Endothelial cell (in vitro differentiated cells): ENCODE results near the gene ATP2C2. TPM values are rescaled to one million over a fixed set of nuclear protein-coding genes. Genes with fewer than 3 reads are reported as not detected.

Experiments
- DNase-seq: peaks from one replicate; pipeline ENCODE4 v3.0.0; 2021; ENCODE audit warnings: low spot score
- H3K27ac Mint-ChIP-seq: one replicate; pipeline ENCODE4 v1.8.0; 2021; ENCODE audit warnings: mixed read lengths, inconsistent platforms; ENCODE audit not compliant: unreplicated experiment
- H3K27me3 Mint-ChIP-seq: one replicate; pipeline ENCODE4 v1.8.0; 2021; ENCODE audit warnings: mild to moderate bottlenecking, moderate library complexity, mixed read lengths, inconsistent platforms; ENCODE audit not compliant: unreplicated experiment
- H3K36me3 Mint-ChIP-seq: one replicate; pipeline ENCODE4 v1.8.0; 2021; ENCODE audit warnings: mild to moderate bottlenecking, low read depth, mixed read lengths, inconsistent platforms; ENCODE audit not compliant: unreplicated experiment
- H3K4me1 Mint-ChIP-seq: one replicate; pipeline ENCODE4 v1.8.0; 2021; ENCODE audit warnings: mild to moderate bottlenecking, mixed read lengths, inconsistent platforms; ENCODE audit not compliant: unreplicated experiment
- H3K4me3 Mint-ChIP-seq: one replicate; pipeline ENCODE4 v1.8.0; 2021; ENCODE audit warnings: mild to moderate bottlenecking, mixed read lengths, inconsistent platforms; ENCODE audit not compliant: unreplicated experiment
- H3K9me3 Mint-ChIP-seq: one replicate; pipeline ENCODE4 v1.8.0; 2021; ENCODE audit warnings: mixed read lengths, inconsistent platforms; ENCODE audit not compliant: unreplicated experiment
- total RNA-seq: library from RNA; stranded (reverse); fragmentation: NEBNext Ultra II Directional; extraction: Animal tissue kit (Norgen Biotek cat#: 25700); gene quantifications from one replicate; pipeline ENCODE4 v1.2.1, GENCODE V29; 2021; ENCODE audit not compliant: unreplicated experiment
- TF ChIP-seq, protein P1 (sequence below): fragments of 200-600 bp; sonication (generic); IDR thresholded peaks from one replicate; pipeline ENCODE4 v1.5.0; 2021; ENCODE audit warnings: antibody characterized with exemption; ENCODE audit not compliant: unreplicated experiment

ATP2C2 gene
- total RNA-seq, 1 donor from 2014 or later = 2.7 TPM

DNA sequence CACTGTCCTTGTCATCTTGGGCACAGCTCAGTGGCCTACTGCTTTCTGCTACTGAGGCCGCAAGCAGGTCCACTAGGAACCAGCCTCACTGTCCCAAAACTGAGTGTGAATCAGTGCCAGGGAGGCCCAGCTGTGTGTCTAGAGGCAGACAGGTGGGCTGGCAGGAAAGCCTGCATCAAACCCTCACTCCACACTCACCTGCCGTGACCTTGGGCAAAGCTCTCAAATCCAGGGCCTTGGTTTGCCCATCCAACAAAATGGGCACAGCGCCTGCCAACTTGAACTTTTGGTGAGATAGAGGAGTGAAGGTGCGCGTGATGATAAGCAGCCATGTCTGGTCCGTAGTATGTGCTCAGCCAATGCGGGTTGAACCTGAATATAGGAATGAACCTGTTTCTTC, 14.8 kb downstream of the ATP2C2 start:
- Mint-ChIP-seq H3K4me3 (no peak overlapping the region), H3K27ac (no peak overlapping the region), H3K27me3 (peaks cover 3% of the 10 kb centered on the region), H3K4me1 (peaks cover 16% of the 10 kb centered on the region), H3K36me3 (no peaks in the 10 kb centered on the region), H3K9me3 (peaks cover 4% of the 10 kb centered on the region)
- TF ChIP-seq, protein P1, sequence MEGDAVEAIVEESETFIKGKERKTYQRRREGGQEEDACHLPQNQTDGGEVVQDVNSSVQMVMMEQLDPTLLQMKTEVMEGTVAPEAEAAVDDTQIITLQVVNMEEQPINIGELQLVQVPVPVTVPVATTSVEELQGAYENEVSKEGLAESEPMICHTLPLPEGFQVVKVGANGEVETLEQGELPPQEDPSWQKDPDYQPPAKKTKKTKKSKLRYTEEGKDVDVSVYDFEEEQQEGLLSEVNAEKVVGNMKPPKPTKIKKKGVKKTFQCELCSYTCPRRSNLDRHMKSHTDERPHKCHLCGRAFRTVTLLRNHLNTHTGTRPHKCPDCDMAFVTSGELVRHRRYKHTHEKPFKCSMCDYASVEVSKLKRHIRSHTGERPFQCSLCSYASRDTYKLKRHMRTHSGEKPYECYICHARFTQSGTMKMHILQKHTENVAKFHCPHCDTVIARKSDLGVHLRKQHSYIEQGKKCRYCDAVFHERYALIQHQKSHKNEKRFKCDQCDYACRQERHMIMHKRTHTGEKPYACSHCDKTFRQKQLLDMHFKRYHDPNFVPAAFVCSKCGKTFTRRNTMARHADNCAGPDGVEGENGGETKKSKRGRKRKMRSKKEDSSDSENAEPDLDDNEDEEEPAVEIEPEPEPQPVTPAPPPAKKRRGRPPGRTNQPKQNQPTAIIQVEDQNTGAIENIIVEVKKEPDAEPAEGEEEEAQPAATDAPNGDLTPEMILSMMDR = no peak
- DNase-seq = no peak

DNA sequence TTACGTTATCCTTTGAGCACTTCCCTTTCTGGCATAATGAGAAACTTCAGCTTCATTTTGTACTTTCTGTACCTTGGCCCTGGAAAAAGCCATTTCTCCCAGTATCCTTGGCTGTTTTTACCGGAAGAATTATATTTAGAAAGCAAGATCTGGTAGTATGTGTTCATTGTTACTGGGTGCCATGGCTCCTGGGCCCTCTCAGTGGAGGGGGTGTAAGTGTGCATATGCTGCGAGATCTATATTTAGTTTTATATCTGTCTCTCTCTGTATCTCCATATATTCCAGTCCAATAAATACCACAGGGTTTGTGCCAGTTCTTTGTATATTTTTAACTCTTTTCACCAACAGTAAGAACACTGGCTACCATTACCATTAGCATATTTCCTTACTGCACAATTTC, 17.7 kb downstream of the ATP2C2 start:
- TF ChIP-seq, protein P1 = no peak
- Mint-ChIP-seq H3K9me3 (peaks cover 4% of the 10 kb centered on the region), H3K27ac (no peak overlapping the region), H3K4me3 (no peak overlapping the region), H3K36me3 (peaks cover 3% of the 10 kb centered on the region), H3K4me1 (peaks cover 7% of the 10 kb centered on the region), H3K27me3 (peaks cover 2% of the 10 kb centered on the region)
- DNase-seq = no peak

DNA sequence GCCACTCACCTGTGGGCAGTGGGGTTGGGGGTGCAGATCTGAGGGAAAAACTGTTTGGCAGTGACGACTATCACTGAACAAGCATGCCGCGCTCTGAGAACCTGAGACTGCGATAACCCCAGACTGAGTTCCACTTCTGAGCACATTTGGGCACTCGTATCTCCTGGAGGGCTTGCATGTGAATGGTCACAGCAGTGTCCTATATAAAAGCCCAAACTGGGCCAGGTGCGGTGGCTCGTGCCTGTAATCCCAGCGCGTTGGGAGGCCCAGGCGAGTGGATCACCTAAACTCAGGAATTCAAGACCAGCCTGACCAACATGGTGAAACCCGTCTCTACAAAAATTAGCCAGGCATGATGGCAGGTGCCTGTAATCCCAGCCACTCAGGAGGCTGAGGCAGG, 18.7 kb downstream of the ATP2C2 start:
- Mint-ChIP-seq H3K27ac (no peak overlapping the region), H3K36me3 (peaks cover 3% of the 10 kb centered on the region), H3K4me3 (no peak overlapping the region), H3K4me1 (peaks cover 15% of the 10 kb centered on the region), H3K27me3 (peaks cover 2% of the 10 kb centered on the region), H3K9me3 (peaks cover 4% of the 10 kb centered on the region)
- TF ChIP-seq, protein P1 = no peak
- no peak for DNase-seq

DNA sequence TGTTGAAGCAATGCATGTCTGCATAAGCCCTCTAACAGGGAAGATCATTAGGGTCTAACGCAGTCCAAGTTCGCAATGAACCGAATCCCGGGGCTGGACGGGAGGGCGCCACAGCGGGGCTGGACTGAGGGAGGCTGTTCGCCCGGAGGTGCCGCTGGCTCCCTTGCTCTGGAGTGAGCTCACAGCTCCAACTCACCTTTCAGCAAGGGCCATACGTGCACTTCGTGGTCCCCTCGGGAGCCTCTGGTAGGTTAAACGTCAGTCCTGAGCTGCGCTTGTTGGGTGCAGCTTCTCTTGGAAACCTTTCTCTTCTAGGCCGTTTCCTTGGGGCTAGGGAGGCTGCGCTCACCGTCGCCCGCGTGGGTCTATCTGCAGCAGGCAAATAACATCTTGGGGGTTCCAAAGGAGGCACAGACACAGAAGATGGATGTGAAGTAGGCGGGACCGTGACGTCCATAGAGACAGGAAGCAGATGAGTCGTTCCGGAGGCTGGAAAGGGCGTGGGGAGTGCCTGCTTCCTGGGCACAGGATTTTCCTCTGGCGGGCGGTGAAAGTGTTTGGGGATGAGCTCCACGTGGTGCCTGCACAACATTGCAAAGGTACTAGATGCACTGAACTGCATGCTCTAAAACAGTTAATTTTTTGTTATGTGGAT, 21.9 kb downstream of the ATP2C2 start:
- peak; percentile 18 for DNase-seq
- no peaks in the 10 kb centered on the region for H3K9me3 Mint-ChIP-seq
- H3K27ac Mint-ChIP-seq = peak overlapping the region; percentile 27
- no peak overlapping the region for H3K4me3 Mint-ChIP-seq
- no peaks in the 10 kb centered on the region for H3K27me3 Mint-ChIP-seq
- peaks cover 3% of the 10 kb centered on the region for H3K36me3 Mint-ChIP-seq
- TF ChIP-seq, protein P1 = no peak
- H3K4me1 Mint-ChIP-seq = peaks cover 15% of the 10 kb centered on the region

DNA sequence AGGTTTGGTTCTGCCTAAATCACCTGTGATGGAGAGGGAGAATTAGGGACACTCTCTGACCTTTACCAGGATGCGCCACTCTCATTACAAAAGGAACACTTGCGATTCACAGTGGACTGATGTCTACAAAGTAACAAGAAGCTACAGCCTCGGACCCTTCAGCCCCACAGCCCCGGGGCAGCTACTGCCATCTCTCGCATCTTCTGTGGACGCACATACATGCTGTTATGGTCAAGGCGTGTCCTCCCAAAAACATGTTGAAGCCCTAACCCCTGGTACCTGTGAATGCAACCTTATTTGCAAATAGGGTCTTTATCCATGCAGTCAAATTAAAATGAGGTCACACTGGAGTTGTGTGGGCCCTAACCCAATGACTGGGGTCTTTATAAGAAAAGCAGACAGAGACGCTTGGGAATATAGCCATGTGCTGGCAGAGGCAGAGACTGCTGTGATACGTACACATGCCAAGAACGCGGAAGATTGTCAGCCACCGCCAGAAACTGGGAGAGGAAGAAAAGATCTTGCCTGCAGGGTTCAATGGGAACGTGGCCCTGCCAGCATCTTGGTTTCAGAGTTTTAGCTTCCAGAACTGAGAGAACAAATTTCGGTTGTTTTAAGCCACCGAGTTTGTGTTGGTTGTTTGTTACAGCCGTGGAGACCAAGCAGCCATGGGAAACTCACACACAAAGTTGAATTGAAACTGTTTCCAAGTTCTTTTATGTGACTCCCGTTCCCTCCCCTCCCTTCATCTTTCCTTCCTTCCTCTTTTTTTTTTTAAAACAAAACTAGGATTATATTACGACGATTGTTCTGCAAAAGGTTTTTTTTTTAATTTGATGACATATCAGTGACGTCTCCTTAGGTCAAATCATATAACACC, 23.1 kb downstream of the ATP2C2 start:
- Mint-ChIP-seq H3K27me3 (no peaks in the 10 kb centered on the region), H3K4me3 (no peak overlapping the region), H3K36me3 (peaks cover 3% of the 10 kb centered on the region), H3K4me1 (peaks cover 20% of the 10 kb centered on the region), H3K9me3 (no peaks in the 10 kb centered on the region), H3K27ac (peak overlapping the region; percentile 63)
- DNase-seq = no peak
- TF ChIP-seq, protein P1 = no peak
